Activated CD8-positive, alpha-beta memory T cell treated with anti-CD3 and anti-CD28 coated beads, Interleukin-2, amount 50 U/mL, for 1 hour (primary cell): ENCODE data around the gene VHLL.

ENCODE experiments used
- DNase-seq: peaks from one replicate; pipeline ENCODE4 v3.0.0-alpha.2; 2020; ENCODE audit errors: extremely low read depth

VHLL gene

GRCh38 chr1:156257711-156258110, 41.4 kb downstream of the VHLL start:
- DNase-seq: no peak

- no peak for DNase-seq
Observed at GRCh38 chr1:156253634-156254033, 45.5 kb downstream of the VHLL start.

GRCh38 chr1:156251527-156251926, 47.6 kb downstream of the VHLL start:
- no peak for DNase-seq

- DNase-seq: no peak
Observed at GRCh38 chr1:156249593-156249992, 49.5 kb downstream of the VHLL start.
